ENCODE measurements around the gene SSRP1. TPM values are rescaled to one million over a fixed set of nuclear protein-coding genes. Genes with fewer than 3 reads are reported as not detected.
A peak's percentile ranks its signal among the peaks of the same experiment; 100 is the strongest.

The SSRP1 gene
- total and polyA plus RNA-seq, 2 of the 13 experiments (the other 11 are each of a cell fraction or from before 2014, with no cell fraction given), result 93.6 to 129 TPM

DNA sequence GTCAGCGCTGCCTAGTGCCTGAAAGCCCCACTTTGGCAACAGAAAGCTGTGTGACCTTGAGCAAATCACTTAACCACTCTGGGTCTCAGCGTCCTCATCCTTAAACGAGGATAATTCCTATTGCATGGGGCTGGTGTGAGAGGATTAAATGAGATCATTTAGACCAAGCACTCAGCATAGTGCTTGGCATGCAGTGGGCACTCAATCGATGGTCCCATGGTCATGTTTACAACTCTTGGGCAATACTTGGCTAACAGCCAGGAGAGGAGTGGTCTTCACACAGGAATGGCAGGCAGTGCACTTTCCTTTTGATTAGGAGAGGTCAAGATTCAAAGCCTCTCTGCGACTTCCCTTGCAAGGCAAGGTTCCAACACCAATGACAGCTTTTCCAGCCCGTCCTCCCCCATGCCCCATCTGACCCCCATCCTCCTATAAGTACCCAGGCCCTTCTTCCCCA is 25.0 kb downstream of the SSRP1 start (continued):
- TF ChIP-seq, protein P1, sequence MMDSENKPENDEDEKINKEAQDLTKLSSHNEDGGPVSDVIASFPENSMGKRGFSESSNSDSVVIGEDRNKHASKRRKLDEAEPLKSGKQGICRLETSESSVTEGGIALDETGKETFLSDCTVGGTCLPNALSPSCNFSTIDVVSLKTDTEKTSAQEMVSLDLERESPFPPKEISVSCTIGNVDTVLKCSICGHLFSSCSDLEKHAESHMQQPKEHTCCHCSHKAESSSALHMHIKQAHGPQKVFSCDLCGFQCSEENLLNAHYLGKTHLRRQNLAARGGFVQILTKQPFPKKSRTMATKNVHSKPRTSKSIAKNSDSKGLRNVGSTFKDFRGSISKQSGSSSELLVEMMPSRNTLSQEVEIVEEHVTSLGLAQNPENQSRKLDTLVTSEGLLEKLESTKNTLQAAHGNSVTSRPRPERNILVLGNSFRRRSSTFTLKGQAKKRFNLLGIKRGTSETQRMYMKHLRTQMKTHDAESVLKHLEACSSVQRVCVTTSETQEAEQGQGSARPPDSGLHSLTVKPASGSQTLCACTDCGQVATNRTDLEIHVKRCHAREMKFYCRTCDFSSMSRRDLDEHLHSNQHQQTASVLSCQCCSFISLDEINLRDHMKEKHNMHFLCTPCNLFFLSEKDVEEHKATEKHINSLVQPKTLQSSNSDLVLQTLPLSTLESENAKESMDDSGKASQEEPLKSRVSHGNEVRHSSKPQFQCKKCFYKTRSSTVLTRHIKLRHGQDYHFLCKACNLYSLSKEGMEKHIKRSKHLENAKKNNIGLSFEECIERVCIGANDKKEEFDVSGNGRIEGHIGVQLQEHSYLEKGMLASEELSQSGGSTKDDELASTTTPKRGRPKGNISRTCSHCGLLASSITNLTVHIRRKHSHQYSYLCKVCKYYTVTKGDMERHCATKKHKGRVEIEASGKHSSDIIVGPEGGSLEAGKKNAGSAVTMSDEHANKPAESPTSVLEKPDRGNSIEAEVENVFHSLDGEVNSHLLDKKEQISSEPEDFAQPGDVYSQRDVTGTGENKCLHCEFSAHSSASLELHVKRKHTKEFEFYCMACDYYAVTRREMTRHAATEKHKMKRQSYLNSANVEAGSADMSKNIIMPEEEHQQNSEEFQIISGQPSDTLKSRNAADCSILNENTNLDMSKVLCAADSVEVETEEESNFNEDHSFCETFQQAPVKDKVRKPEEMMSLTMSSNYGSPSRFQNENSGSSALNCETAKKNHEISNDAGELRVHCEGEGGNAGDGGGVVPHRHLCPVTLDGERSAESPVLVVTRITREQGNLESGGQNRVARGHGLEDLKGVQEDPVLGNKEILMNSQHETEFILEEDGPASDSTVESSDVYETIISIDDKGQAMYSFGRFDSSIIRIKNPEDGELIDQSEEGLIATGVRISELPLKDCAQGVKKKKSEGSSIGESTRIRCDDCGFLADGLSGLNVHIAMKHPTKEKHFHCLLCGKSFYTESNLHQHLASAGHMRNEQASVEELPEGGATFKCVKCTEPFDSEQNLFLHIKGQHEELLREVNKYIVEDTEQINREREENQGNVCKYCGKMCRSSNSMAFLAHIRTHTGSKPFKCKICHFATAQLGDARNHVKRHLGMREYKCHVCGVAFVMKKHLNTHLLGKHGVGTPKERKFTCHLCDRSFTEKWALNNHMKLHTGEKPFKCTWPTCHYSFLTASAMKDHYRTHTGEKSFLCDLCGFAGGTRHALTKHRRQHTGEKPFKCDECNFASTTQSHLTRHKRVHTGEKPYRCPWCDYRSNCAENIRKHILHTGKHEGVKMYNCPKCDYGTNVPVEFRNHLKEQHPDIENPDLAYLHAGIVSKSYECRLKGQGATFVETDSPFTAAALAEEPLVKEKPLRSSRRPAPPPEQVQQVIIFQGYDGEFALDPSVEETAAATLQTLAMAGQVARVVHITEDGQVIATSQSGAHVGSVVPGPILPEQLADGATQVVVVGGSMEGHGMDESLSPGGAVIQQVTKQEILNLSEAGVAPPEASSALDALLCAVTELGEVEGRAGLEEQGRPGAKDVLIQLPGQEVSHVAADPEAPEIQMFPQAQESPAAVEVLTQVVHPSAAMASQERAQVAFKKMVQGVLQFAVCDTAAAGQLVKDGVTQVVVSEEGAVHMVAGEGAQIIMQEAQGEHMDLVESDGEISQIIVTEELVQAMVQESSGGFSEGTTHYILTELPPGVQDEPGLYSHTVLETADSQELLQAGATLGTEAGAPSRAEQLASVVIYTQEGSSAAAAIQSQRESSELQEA (CRISPR knock-in tag; IDR thresholded peaks at IDR 0.05; ENCODE audit: not compliant biosample characterization), result no peak
- TF ChIP-seq MEF2D (CRISPR knock-in tag; IDR thresholded peaks at IDR 0.05), result no peak
- peak; percentile 60; the same call in 1 of the 2 replicates for TF ChIP-seq ISL2 (CRISPR knock-in tag; IDR thresholded peaks at IDR 0.05)
- no peak for TF ChIP-seq ZNF510 (CRISPR knock-in tag; IDR thresholded peaks at IDR 0.05; ENCODE audit: low read depth)
- TF ChIP-seq ZNF431 (CRISPR knock-in tag; IDR thresholded peaks at IDR 0.05; ENCODE audit: borderline replicate concordance, low read depth), result no peak
- no peak for TF ChIP-seq NFKB2 (CRISPR knock-in tag; IDR thresholded peaks at IDR 0.05; ENCODE audit: borderline replicate concordance)
- no peak for TF ChIP-seq TMF1 (CRISPR knock-in tag; IDR thresholded peaks at IDR 0.05; ENCODE audit: low read depth)
- TF ChIP-seq BCL6 (CRISPR knock-in tag; IDR thresholded peaks at IDR 0.05), result peak; percentile 70
- TF ChIP-seq ZNF484 (CRISPR knock-in tag; IDR thresholded peaks at IDR 0.05; ENCODE audit: borderline replicate concordance, low read depth), result no peak
- TF ChIP-seq ZNF367 (CRISPR knock-in tag; IDR thresholded peaks at IDR 0.05; ENCODE audit: borderline replicate concordance), result no peak
- TF ChIP-seq ZNF879 (CRISPR knock-in tag; IDR thresholded peaks at IDR 0.05), result no peak
- no peak for TF ChIP-seq SMAD9 (CRISPR knock-in tag; IDR thresholded peaks at IDR 0.05)
- TF ChIP-seq SP4 (CRISPR knock-in tag; IDR thresholded peaks at IDR 0.05), result 0 out of 2 replicates have a peak, but pooled peaks have one; percentile 14
- no peak for TF ChIP-seq GATA4 (IDR thresholded peaks at IDR 0.05; ENCODE audit: borderline replicate concordance, low read depth)
- TF ChIP-seq ZNF224 (CRISPR knock-in tag; IDR thresholded peaks at IDR 0.05), result peak; percentile 53; the same call in 1 of the 2 replicates
- no peak for TF ChIP-seq ZNF839 (CRISPR knock-in tag; IDR thresholded peaks at IDR 0.05; ENCODE audit: borderline replicate concordance)
- no peak for TF ChIP-seq EHMT2 (IDR thresholded peaks at IDR 0.05; ENCODE audit: borderline replicate concordance, low read depth, low read length)
- TF ChIP-seq ZNF292 (CRISPR knock-in tag; IDR thresholded peaks at IDR 0.05; ENCODE audit: borderline replicate concordance, low read depth), result peak; percentile 24; the same call in 1 of the 2 replicates
- peak; percentile 68; the same call in 1 of the 2 replicates for TF ChIP-seq ZMYM4 (CRISPR knock-in tag; IDR thresholded peaks at IDR 0.05)
- TF ChIP-seq JDP2 (CRISPR knock-in tag; IDR thresholded peaks at IDR 0.05; ENCODE audit: borderline replicate concordance), result no peak
- TF ChIP-seq, protein P2, sequence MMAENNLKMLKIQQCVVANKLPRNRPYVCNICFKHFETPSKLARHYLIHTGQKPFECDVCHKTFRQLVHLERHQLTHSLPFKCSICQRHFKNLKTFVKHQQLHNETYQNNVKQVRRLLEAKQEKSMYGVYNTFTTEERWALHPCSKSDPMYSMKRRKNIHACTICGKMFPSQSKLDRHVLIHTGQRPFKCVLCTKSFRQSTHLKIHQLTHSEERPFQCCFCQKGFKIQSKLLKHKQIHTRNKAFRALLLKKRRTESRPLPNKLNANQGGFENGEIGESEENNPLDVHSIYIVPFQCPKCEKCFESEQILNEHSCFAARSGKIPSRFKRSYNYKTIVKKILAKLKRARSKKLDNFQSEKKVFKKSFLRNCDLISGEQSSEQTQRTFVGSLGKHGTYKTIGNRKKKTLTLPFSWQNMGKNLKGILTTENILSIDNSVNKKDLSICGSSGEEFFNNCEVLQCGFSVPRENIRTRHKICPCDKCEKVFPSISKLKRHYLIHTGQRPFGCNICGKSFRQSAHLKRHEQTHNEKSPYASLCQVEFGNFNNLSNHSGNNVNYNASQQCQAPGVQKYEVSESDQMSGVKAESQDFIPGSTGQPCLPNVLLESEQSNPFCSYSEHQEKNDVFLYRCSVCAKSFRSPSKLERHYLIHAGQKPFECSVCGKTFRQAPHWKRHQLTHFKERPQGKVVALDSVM (CRISPR knock-in tag; IDR thresholded peaks at IDR 0.05), result no peak
- no peak for TF ChIP-seq NBN (conservative IDR thresholded peaks at IDR 0.05)
- no peak for TF ChIP-seq SIN3B (IDR thresholded peaks at IDR 0.05; ENCODE audit: low read length)

Data from HepG2 (cell line).